8988T (cell line): ENCODE data around the gene TPX2.
"Not testable (repeated sequence)": the region's sequence is repeated elsewhere in the genome, so short reads cannot be mapped to it uniquely, and the experiment has no call there.

Source experiments
- DNase-seq: peaks from one replicate; pipeline ENCODE4 v3.0.0; 2011

Gene TPX2

GRCh38 chr20:31764641-31765305 is 25.7 kb downstream of the TPX2 start:
- DNase-seq: no peak

- no peak for DNase-seq
These were observed 28.7 kb downstream of the TPX2 start for GRCh38 chr20:31767805-31768204.

- no peak for DNase-seq
These were observed 30.6 kb downstream of the TPX2 start for GRCh38 chr20:31769681-31770080.

GRCh38 chr20:31770243-31770642 is 31.2 kb downstream of the TPX2 start:
- DNase-seq: no peak

GRCh38 chr20:31774408-31774807 is 35.3 kb downstream of the TPX2 start:
- no peak for DNase-seq

GRCh38 chr20:31780839-31781238 is 41.7 kb downstream of the TPX2 start:
- DNase-seq: no peak

GRCh38 chr20:31781945-31782344 is 42.9 kb downstream of the TPX2 start:
- no peak for DNase-seq

- DNase-seq: no peak
These were observed 45.4 kb downstream of the TPX2 start for GRCh38 chr20:31784354-31785044.

GRCh38 chr20:31785089-31785488 is 46.0 kb downstream of the TPX2 start:
- DNase-seq: no peak

GRCh38 chr20:31788578-31788977 is 49.5 kb downstream of the TPX2 start:
- no peak for DNase-seq

GRCh38 chr20:31790401-31790800 is 51.3 kb downstream of the TPX2 start:
- no peak for DNase-seq

- DNase-seq: no peak
These were observed 58.3 kb downstream of the TPX2 start for GRCh38 chr20:31797364-31797763.

GRCh38 chr20:31801508-31801907 is 62.4 kb downstream of the TPX2 start:
- no peak for DNase-seq

GRCh38 chr20:31803552-31804291 is 64.6 kb downstream of the TPX2 start:
- no peak for DNase-seq

- no peak for DNase-seq
These were observed 67.7 kb downstream of the TPX2 start for GRCh38 chr20:31806564-31807355.

- no peak for DNase-seq
These were observed 69.4 kb downstream of the TPX2 start for GRCh38 chr20:31808481-31808880.

- DNase-seq: no peak
These were observed 70.6 kb downstream of the TPX2 start for GRCh38 chr20:31809661-31810060.

GRCh38 chr20:31811198-31811597 is 72.1 kb downstream of the TPX2 start:
- no peak for DNase-seq

- no peak for DNase-seq
These were observed 73.0 kb downstream of the TPX2 start for GRCh38 chr20:31811796-31812728.

GRCh38 chr20:31813611-31814010 is 74.5 kb downstream of the TPX2 start:
- no peak for DNase-seq

GRCh38 chr20:31814142-31814541 is 75.1 kb downstream of the TPX2 start:
- DNase-seq: not testable (repeated sequence)
